Vagina (tissue), 2 donors: Measurements from ENCODE around the gene TUBB6.

Source experiments
- POLR2A ChIP-seq, 2 donors: fragments of 450-650 bp; IDR thresholded peaks; one replicate each; pipeline ENCODE4 v1.6.1; 2017; ENCODE audit warnings: antibody characterized with exemption in 2 of 2, mild to moderate bottlenecking in 2 of 2, moderate library complexity in 2 of 2
- TF ChIP-seq, protein P1 (sequence below), 3 experiments: fragments of 450-650 bp in 2 of 3; fragments of 200-600 bp in 1 of 3; sonication (generic) in 1 of 3; IDR thresholded peaks; one replicate each; pipeline ENCODE4 v1.5.1; 2017 to 2019; ENCODE audit warnings: antibody characterized with exemption in 3 of 3, mild to moderate bottlenecking in 2 of 3, moderate library complexity in 2 of 3

GRCh38 chr18:12276736-12277554 is 31.1 kb upstream of the TUBB6 start:
- TF ChIP-seq, protein P1, sequence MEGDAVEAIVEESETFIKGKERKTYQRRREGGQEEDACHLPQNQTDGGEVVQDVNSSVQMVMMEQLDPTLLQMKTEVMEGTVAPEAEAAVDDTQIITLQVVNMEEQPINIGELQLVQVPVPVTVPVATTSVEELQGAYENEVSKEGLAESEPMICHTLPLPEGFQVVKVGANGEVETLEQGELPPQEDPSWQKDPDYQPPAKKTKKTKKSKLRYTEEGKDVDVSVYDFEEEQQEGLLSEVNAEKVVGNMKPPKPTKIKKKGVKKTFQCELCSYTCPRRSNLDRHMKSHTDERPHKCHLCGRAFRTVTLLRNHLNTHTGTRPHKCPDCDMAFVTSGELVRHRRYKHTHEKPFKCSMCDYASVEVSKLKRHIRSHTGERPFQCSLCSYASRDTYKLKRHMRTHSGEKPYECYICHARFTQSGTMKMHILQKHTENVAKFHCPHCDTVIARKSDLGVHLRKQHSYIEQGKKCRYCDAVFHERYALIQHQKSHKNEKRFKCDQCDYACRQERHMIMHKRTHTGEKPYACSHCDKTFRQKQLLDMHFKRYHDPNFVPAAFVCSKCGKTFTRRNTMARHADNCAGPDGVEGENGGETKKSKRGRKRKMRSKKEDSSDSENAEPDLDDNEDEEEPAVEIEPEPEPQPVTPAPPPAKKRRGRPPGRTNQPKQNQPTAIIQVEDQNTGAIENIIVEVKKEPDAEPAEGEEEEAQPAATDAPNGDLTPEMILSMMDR (IDR thresholded peaks at IDR 0.05) = no peak
- TF ChIP-seq POLR2A (IDR thresholded peaks at IDR 0.05) = no peak
